ENCODE measurements around the gene BCAN.

Gene BCAN

GRCh38 chr1:156705918-156706656 lies 64.2 kb downstream of the BCAN start:
- Histone ChIP-seq H3K4me1 (ENCODE audit: control insufficient read depth, insufficient read depth, low read length) (peaks cover 56% of the 10 kb centered on the region), H3K9ac (ENCODE audit: low read length) (peak overlapping the region; percentile 87), H3K9me3 (ENCODE audit: control insufficient read depth, insufficient read depth, low read depth, low read length) (no peaks in the 10 kb centered on the region), H3K4me3 (ENCODE audit: low read depth, low read length) (peak overlapping the region; percentile 76), H3K36me3 (ENCODE audit: control insufficient read depth, insufficient read depth, low read length) (peaks cover 7% of the 10 kb centered on the region), H3K27ac (ENCODE audit: low read depth, low read length) (peak overlapping the region; percentile 90), H3K27me3 (ENCODE audit: control insufficient read depth, insufficient read depth, low read length) (peaks cover 9% of the 10 kb centered on the region; the same call in 1 of the 2 replicates)

- Histone ChIP-seq H3K27ac (ENCODE audit: low read depth, low read length) (peak overlapping the region; percentile 90), H3K4me3 (ENCODE audit: low read depth, low read length) (peak overlapping the region; percentile 76), H3K27me3 (ENCODE audit: control insufficient read depth, insufficient read depth, low read length) (peaks cover 9% of the 10 kb centered on the region; the same call in 1 of the 2 replicates), H3K9me3 (ENCODE audit: control insufficient read depth, insufficient read depth, low read depth, low read length) (no peaks in the 10 kb centered on the region), H3K36me3 (ENCODE audit: control insufficient read depth, insufficient read depth, low read length) (no peaks in the 10 kb centered on the region; the same call in 1 of the 2 replicates), H3K4me1 (ENCODE audit: control insufficient read depth, insufficient read depth, low read length) (peaks cover 63% of the 10 kb centered on the region), H3K9ac (ENCODE audit: low read length) (peak overlapping the region; percentile 87)
These were observed 64.9 kb downstream of the BCAN start for GRCh38 chr1:156706657-156707416.

- peak overlapping the region; percentile 90 for H3K27ac ChIP-seq (ENCODE audit: low read depth, low read length)
- H3K27me3 ChIP-seq (ENCODE audit: control insufficient read depth, insufficient read depth, low read length): peaks cover 9% of the 10 kb centered on the region; the same call in 1 of the 2 replicates
- H3K36me3 ChIP-seq (ENCODE audit: control insufficient read depth, insufficient read depth, low read length): no peaks in the 10 kb centered on the region; the same call in 1 of the 2 replicates
- no peaks in the 10 kb centered on the region for H3K9me3 ChIP-seq (ENCODE audit: control insufficient read depth, insufficient read depth, low read depth, low read length)
- H3K4me1 ChIP-seq (ENCODE audit: control insufficient read depth, insufficient read depth, low read length): peaks cover 71% of the 10 kb centered on the region
- peak overlapping the region; percentile 87 for H3K9ac ChIP-seq (ENCODE audit: low read length)
- peak overlapping the region; percentile 76 for H3K4me3 ChIP-seq (ENCODE audit: low read depth, low read length)
These were observed 65.7 kb downstream of the BCAN start for GRCh38 chr1:156707417-156708217.

- H3K36me3 ChIP-seq (ENCODE audit: control insufficient read depth, insufficient read depth, low read length): no peaks in the 10 kb centered on the region; the same call in 1 of the 2 replicates
- H3K9me3 ChIP-seq (ENCODE audit: control insufficient read depth, insufficient read depth, low read depth, low read length): no peaks in the 10 kb centered on the region
- peak overlapping the region; percentile 79 for H3K27ac ChIP-seq (ENCODE audit: low read depth, low read length)
- peaks cover 9% of the 10 kb centered on the region; the same call in 1 of the 2 replicates for H3K27me3 ChIP-seq (ENCODE audit: control insufficient read depth, insufficient read depth, low read length)
- peak overlapping the region; percentile 76 for H3K4me3 ChIP-seq (ENCODE audit: low read depth, low read length)
- H3K9ac ChIP-seq (ENCODE audit: low read length): peak overlapping the region; percentile 87
- peaks cover 71% of the 10 kb centered on the region for H3K4me1 ChIP-seq (ENCODE audit: control insufficient read depth, insufficient read depth, low read length)
These were observed 66.3 kb downstream of the BCAN start for GRCh38 chr1:156708218-156708661.

- Histone ChIP-seq H3K4me3 (ENCODE audit: low read depth, low read length) (peak overlapping the region; percentile 76; the same call in 1 of the 2 replicates), H3K36me3 (ENCODE audit: control insufficient read depth, insufficient read depth, low read length) (no peaks in the 10 kb centered on the region), H3K27ac (ENCODE audit: low read depth, low read length) (peak overlapping the region; percentile 20; the same call in 1 of the 2 replicates), H3K4me1 (ENCODE audit: control insufficient read depth, insufficient read depth, low read length) (peaks cover 63% of the 10 kb centered on the region), H3K9ac (ENCODE audit: low read length) (peak overlapping the region; percentile 58), H3K9me3 (ENCODE audit: control insufficient read depth, insufficient read depth, low read depth, low read length) (no peaks in the 10 kb centered on the region), H3K27me3 (ENCODE audit: control insufficient read depth, insufficient read depth, low read length) (peaks cover 8% of the 10 kb centered on the region; the same call in 1 of the 2 replicates)
These were observed 67.1 kb downstream of the BCAN start for GRCh38 chr1:156709031-156709430.

Measured in HUES6 (cell line).